Measurements from ENCODE around the gene MYL6.

- no peak for TF ChIP-seq POLR2A (IDR thresholded peaks at IDR 0.05)
- TF ChIP-seq, protein P1, sequence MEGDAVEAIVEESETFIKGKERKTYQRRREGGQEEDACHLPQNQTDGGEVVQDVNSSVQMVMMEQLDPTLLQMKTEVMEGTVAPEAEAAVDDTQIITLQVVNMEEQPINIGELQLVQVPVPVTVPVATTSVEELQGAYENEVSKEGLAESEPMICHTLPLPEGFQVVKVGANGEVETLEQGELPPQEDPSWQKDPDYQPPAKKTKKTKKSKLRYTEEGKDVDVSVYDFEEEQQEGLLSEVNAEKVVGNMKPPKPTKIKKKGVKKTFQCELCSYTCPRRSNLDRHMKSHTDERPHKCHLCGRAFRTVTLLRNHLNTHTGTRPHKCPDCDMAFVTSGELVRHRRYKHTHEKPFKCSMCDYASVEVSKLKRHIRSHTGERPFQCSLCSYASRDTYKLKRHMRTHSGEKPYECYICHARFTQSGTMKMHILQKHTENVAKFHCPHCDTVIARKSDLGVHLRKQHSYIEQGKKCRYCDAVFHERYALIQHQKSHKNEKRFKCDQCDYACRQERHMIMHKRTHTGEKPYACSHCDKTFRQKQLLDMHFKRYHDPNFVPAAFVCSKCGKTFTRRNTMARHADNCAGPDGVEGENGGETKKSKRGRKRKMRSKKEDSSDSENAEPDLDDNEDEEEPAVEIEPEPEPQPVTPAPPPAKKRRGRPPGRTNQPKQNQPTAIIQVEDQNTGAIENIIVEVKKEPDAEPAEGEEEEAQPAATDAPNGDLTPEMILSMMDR (IDR thresholded peaks at IDR 0.05), result no peak
Observed at GRCh38 chr12:56188778-56189098, 30.6 kb downstream of the MYL6 start.

Measured in ovary (tissue), 3 donors.